HUES6 (cell line): ENCODE results near the gene PCDHGA4.
A peak's percentile ranks its signal among the peaks of the same experiment; 100 is the strongest.
"Not testable (repeated sequence)": the region's sequence is repeated elsewhere in the genome, so short reads cannot be mapped to it uniquely, and the experiment has no call there.

ENCODE experiments used
- H3K27ac ChIP-seq: 2 replicates; pipeline ENCODE4 v1.7.0; 2013; ENCODE audit warnings: low read depth, mild to moderate bottlenecking, low read length, inconsistent platforms
- H3K27me3 ChIP-seq: 2 replicates; pipeline ENCODE4 v1.6.1; 2013; ENCODE audit warnings: low read length; ENCODE audit not compliant: control insufficient read depth, insufficient read depth
- H3K36me3 ChIP-seq: 2 replicates; pipeline ENCODE4 v1.6.1; 2013; ENCODE audit warnings: low read length; ENCODE audit not compliant: control insufficient read depth, insufficient read depth
- H3K4me1 ChIP-seq: 2 replicates; pipeline ENCODE4 v1.6.1; 2013; ENCODE audit warnings: low read length; ENCODE audit not compliant: control insufficient read depth, insufficient read depth
- H3K4me3 ChIP-seq: 2 replicates; pipeline ENCODE4 v1.5.1; 2013; ENCODE audit warnings: low read depth, low read length
- H3K9ac ChIP-seq: one replicate; pipeline ENCODE4 v1.6.1; 2013; ENCODE audit warnings: mild to moderate bottlenecking, low read length
- H3K9me3 ChIP-seq: 2 replicates; pipeline ENCODE4 v1.6.1; 2013; ENCODE audit warnings: low read depth, low read length; ENCODE audit not compliant: control insufficient read depth, insufficient read depth

Gene PCDHGA4

DNA sequence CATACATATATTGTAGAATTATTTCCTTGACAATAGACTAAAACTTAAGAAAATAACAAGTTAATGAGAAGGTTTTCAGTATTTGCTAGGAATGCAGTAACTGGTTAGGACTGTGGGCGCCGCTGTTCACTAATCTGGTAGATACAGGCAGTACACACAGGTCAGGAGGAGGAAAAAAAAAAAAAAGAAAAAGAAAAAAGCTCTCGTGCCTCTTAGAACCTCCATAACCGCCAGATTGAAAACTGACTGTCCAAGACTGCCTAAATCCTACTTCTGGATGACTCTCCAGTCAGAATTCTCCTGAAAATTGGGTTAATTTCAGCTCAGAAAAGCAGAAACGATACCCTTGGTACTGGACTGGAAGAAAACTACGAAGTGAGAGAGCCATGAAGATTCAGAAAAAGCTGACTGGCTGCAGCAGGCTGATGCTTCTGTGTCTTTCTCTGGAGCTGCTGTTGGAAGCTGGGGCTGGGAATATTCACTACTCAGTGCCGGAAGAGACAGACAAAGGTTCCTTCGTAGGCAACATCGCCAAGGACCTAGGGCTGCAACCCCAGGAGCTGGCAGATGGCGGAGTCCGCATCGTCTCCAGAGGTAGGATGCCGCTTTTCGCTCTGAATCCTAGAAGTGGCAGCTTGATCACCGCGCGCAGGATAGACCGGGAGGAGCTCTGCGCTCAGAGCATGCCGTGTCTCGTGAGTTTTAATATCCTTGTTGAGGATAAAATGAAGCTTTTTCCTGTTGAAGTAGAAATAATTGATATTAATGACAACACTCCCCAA lies 24.3 kb upstream of the PCDHGA4 start, which contains the start of gene PCDHGA1:
Gene PCDHGA1 (plus strand): TSS at position 216 of the 782 bp plus-strand sequence.
- Histone ChIP-seq H3K27ac (no peak within 1 kb of the TSS), H3K36me3 (no peaks in the 10 kb centered on the region), H3K4me3 (no peak within 1 kb of the TSS; the same call in 1 of the 2 replicates), H3K9ac (no peak within 1 kb of the TSS), H3K9me3 (peaks cover 33% of the 10 kb centered on the region), H3K27me3 (no peaks in the 10 kb centered on the region), H3K4me1 (no peaks in the 10 kb centered on the region)

DNA sequence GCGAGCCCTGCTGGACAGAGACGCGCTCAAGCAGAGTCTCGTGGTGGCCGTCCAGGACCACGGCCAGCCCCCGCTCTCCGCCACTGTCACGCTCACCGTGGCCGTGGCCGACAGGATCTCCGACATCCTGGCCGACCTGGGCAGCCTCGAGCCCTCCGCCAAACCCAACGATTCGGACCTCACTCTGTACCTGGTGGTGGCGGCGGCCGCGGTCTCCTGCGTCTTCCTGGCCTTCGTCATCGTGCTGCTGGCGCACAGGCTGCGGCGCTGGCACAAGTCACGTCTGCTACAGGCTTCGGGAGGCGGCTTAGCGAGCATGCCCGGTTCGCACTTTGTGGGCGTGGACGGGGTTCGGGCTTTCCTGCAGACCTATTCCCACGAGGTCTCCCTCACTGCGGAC lies 22.2 kb upstream of the PCDHGA4 start:
- H3K9ac ChIP-seq: not testable (repeated sequence)

DNA sequence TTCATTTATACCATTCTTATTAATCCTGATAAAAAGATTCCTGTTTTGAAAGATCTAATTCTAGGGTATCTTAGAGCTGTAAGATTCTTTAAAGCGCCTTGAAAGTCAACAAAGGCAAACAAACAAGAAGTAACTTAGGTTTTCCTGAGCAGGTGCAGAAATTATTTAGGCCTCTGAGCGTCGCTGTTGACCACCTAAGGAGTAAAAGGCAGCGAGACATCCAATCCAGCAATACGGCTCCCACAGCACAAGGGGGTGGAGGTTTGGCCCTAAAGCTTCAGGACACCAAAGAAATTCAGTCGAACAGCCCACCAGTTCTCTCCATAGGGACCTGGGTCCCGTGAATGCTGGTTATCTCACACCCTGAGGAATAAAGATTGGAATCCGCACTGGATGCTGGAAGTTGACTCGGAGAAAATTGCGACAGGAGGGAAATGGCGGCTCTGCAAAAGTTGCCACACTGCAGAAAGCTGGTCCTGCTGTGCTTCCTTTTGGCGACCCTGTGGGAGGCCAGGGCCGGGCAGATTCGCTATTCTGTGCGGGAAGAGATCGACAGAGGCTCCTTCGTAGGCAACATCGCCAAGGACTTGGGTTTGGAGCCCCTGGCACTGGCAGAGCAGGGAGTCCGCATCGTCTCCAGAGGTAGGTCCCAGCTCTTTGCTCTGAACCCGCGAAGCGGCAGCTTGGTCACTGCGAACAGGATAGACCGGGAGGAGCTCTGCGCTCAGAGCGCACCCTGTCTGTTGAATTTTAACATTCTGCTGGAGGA lies 16.1 kb upstream of the PCDHGA4 start, which contains the start of gene PCDHGA2:
Gene PCDHGA2 (plus strand): TSS at position 223 of the 769 bp plus-strand sequence.
- H3K27ac ChIP-seq: no peak within 1 kb of the TSS
- H3K36me3 ChIP-seq: no peaks in the 10 kb centered on the region
- no peak within 1 kb of the TSS for H3K9ac ChIP-seq
- peaks cover 34% of the 10 kb centered on the region for H3K9me3 ChIP-seq
- H3K4me3 ChIP-seq: 0 out of 2 replicates have a peak within 1 kb of the TSS, but pooled peaks have one; percentile 25
- H3K4me1 ChIP-seq: no peaks in the 10 kb centered on the region
- H3K27me3 ChIP-seq: no peaks in the 10 kb centered on the region

More for the DNA sequence above, 22.2 kb upstream of the PCDHGA4 start:
- H3K4me3 ChIP-seq, H3K4me1 ChIP-seq, H3K36me3 ChIP-seq, H3K27me3 ChIP-seq, H3K27ac ChIP-seq: not testable (repeated sequence)
- peaks cover 33% of the 10 kb centered on the region for H3K9me3 ChIP-seq

DNA sequence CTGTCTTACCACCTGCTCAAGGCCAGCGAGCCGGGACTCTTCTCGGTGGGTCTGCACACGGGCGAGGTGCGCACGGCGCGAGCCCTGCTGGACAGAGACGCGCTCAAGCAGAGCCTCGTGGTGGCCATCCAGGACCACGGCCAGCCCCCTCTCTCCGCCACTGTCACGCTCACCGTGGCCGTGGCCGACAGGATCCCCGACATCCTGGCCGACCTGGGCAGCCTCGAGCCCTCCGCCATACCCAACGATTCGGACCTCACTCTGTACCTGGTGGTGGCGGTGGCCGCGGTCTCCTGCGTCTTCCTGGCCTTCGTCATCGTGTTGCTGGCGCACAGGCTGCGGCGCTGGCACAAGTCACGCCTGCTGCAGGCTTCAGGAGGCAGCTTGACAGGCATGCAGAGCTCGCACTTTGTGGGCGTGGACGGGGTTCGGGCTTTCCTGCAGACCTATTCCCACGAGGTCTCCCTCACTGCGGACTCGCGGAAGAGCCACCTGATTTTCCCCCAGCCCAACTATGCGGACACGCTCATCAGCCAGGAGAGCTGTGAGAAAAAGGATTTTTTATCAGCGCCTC lies 14.0 kb upstream of the PCDHGA4 start:
- H3K4me3 ChIP-seq, H3K4me1 ChIP-seq, H3K9ac ChIP-seq, H3K27ac ChIP-seq, H3K27me3 ChIP-seq, H3K36me3 ChIP-seq: not testable (repeated sequence)
- peaks cover 49% of the 10 kb centered on the region for H3K9me3 ChIP-seq

DNA sequence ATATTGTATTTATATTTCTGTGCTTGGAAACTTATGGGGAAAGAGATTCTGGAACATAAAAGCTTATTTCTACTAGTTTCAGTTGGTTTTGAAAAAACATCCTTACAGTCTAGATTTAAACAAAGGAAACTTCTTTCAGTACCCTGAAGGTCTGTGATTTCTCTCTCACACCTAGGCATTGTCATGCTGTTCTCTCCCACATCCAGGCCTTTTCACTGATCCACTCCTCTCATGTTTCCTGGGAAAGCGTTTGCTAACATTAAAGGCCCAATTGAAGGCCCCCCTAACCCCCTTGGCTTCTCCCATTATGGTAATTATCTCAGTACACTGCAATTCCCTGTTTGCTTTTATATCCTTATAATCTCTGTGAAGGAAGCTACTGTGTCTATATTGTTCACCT lies 12.0 kb upstream of the PCDHGA4 start:
- H3K9me3 ChIP-seq: peaks cover 49% of the 10 kb centered on the region
- H3K4me1 ChIP-seq: no peaks in the 10 kb centered on the region
- no peaks in the 10 kb centered on the region for H3K36me3 ChIP-seq
- no peaks in the 10 kb centered on the region for H3K27me3 ChIP-seq
- H3K9ac ChIP-seq: no peak overlapping the region
- no peak overlapping the region for H3K27ac ChIP-seq
- H3K4me3 ChIP-seq: no peak overlapping the region

DNA sequence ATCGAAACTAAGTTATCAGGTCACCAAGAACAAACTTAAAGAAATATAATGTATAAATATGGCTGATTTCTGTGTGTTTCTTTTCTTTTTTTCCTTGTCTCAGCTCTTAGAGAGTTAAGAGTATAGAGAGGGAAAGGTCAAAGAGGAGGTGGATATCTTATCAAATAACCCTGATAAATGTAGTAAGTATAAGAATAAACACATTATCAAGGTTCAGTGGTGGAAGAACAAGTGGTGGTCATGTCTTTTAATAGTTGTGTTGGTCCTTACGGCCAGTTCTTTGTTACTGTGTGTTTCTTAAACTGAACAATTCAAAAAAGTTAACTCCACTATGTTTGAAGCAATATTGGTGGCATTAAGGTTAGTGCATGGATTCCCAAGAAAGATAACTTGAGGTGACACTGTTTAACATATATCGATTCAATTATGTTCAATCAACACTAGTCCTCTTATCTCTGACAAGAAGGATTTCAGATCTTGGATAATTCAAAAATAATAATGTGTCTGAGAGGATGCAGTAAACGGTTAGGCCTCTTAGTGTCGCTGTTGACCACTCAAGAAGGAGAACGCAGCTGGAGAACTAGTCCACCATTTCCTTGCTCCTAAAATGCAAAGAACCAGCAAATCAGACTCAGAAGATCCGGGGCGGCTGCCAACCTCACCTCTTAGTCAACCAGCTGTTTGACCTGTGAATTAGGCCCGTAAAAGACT lies 11.4 kb upstream of the PCDHGA4 start, which contains the start of gene PCDHGA3:
Gene PCDHGA3 (plus strand): TSS at position 588 of the 711 bp plus-strand sequence. CDS start 205 bp downstream, outside the sequence.
- no peak within 1 kb of the TSS for H3K27ac ChIP-seq
- H3K9ac ChIP-seq: no peak within 1 kb of the TSS
- H3K27me3 ChIP-seq: no peaks in the 10 kb centered on the region
- H3K36me3 ChIP-seq: no peaks in the 10 kb centered on the region
- H3K4me3 ChIP-seq: peak within 1 kb of the TSS; percentile 46; the same call in 1 of the 2 replicates
- H3K4me1 ChIP-seq: no peaks in the 10 kb centered on the region
- peaks cover 45% of the 10 kb centered on the region for H3K9me3 ChIP-seq

DNA sequence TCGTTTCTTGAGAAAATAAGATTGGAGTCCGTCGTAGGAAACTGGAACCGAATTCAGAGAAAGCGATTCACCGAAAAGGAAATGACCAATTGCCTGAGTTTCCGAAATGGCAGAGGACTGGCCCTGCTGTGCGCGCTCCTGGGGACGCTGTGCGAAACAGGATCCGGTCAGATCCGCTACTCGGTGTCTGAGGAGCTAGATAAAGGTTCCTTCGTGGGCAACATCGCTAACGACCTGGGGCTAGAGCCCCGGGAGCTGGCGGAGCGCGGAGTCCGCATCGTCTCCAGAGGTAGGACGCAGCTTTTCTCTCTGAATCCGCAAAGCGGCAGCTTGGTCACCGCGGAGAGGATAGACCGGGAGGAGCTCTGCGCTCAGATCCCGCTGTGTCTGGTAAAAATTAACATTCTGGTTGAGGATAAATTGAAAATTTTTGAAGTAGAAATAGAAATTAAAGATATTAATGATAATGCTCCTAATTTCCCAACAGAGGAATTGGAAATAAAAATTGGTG lies 10.8 kb upstream of the PCDHGA4 start:
- H3K9ac ChIP-seq: no peak overlapping the region
- peak overlapping the region; percentile 46; the same call in 1 of the 2 replicates for H3K4me3 ChIP-seq
- H3K36me3 ChIP-seq: no peaks in the 10 kb centered on the region
- H3K4me1 ChIP-seq: no peaks in the 10 kb centered on the region
- no peaks in the 10 kb centered on the region for H3K27me3 ChIP-seq
- H3K27ac ChIP-seq: no peak overlapping the region
- peaks cover 41% of the 10 kb centered on the region for H3K9me3 ChIP-seq

DNA sequence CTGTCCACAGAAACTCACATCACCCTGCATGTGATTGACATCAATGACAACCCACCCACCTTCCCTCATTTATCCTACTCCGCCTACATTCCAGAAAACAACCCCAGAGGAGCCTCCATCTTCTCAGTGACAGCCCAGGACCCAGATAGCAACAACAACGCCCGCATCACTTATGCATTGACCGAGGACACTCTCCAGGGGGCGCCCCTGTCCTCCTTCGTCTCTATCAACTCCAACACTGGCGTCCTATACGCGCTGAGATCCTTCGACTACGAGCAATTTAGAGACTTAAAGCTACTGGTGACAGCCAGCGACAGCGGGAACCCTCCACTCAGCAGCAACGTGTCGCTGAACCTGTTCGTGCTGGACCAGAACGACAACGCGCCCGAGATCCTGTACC lies 9.5 kb upstream of the PCDHGA4 start:
- H3K4me1 ChIP-seq: no peaks in the 10 kb centered on the region
- H3K9me3 ChIP-seq: peaks cover 31% of the 10 kb centered on the region
- no peaks in the 10 kb centered on the region for H3K36me3 ChIP-seq
- H3K4me3 ChIP-seq: no peak overlapping the region
- no peaks in the 10 kb centered on the region for H3K27me3 ChIP-seq
- no peak overlapping the region for H3K27ac ChIP-seq
- H3K9ac ChIP-seq: no peak overlapping the region

DNA sequence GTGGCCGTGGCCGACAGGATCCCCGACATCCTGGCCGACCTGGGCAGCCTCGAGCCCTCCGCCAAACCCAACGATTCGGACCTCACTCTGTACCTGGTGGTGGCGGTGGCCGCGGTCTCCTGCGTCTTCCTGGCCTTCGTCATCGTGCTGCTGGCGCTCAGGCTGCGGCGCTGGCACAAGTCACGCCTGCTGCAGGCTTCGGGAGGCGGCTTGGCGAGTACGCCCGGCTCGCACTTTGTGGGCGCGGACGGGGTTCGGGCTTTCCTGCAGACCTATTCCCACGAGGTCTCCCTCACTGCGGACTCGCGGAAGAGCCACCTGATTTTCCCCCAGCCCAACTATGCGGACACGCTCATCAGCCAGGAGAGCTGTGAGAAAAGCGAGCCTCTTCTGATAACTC lies 8.8 kb upstream of the PCDHGA4 start:
- H3K36me3 ChIP-seq, H3K4me3 ChIP-seq, H3K27ac ChIP-seq, H3K27me3 ChIP-seq, H3K9ac ChIP-seq, H3K4me1 ChIP-seq: not testable (repeated sequence)
- H3K9me3 ChIP-seq: peaks cover 33% of the 10 kb centered on the region

DNA sequence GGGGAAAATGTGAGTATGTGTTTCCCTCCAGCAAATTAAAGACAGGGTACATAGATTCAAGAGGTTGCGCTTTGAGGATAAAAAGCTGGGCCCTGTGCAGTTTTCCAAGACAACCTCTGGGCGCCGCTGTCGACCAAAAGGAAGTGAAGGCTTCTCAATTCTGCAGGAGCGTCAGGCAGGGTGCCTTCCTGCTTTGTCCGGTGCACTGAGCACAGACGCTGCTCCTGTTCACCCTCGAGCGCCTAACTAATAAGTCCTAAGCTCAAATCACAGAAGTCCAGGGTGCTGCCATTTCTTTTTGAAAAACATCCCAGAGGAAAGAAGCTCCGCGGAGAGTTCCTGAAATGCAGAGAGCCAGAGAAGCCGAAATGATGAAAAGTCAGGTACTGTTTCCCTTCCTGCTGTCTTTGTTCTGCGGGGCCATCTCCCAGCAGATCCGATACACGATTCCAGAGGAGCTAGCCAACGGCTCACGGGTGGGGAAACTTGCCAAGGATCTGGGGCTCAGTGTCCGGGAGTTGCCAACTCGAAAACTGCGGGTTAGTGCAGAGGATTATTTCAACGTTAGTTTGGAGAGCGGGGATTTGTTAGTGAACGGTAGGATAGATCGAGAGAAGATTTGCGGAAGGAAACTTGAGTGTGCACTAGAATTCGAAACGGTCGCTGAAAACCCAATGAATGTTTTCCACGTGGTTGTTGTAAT lies 4.8 kb upstream of the PCDHGA4 start, which contains the start of gene PCDHGB1:
Gene PCDHGB1 (plus strand): TSS at position 183 of the 703 bp plus-strand sequence. CDS start 162 bp downstream, at position 345.
- peak within 1 kb of the TSS; percentile 47 for H3K4me3 ChIP-seq
- no peaks in the 10 kb centered on the region for H3K27me3 ChIP-seq
- H3K9ac ChIP-seq: no peak within 1 kb of the TSS
- H3K9me3 ChIP-seq: peaks cover 32% of the 10 kb centered on the region
- H3K36me3 ChIP-seq: no peaks in the 10 kb centered on the region
- H3K4me1 ChIP-seq: no peaks in the 10 kb centered on the region
- no peak within 1 kb of the TSS for H3K27ac ChIP-seq
